Natural killer cell (primary cell): ENCODE results near the gene MGAT3. TPM values are rescaled to one million over a fixed set of nuclear protein-coding genes. Genes with fewer than 3 reads are reported as not detected.
A peak's percentile ranks its signal among the peaks of the same experiment; 100 is the strongest.

Experiments used
- ATAC-seq, 3 donors: fragments of 150-1000 bp in 2 of 3; fragments of 200-7000 bp in 1 of 3; cut with Tn5 transposase; 1 replicate in 1 of 3; 2 replicates in 2 of 3; pipeline ENCODE4 v1.10.0; 2021; ENCODE audit warnings: mild to moderate bottlenecking in 2 of 3, moderate library complexity in 2 of 3
- DNase-seq, 2 donors: peaks; one replicate each; pipeline versions ENCODE4 v3.0.0 to v3.0.0-alpha.2; 2013 to 2021; ENCODE audit warnings: mixed read lengths in 1 of 2
- H3K27ac ChIP-seq: one replicate; pipeline ENCODE4 v1.5.1; 2013; ENCODE audit warnings: mild to moderate bottlenecking, low read length
- H3K27me3 ChIP-seq: one replicate; pipeline ENCODE4 v1.6.1; 2013; ENCODE audit warnings: low read length; ENCODE audit not compliant: control insufficient read depth, insufficient read depth
- H3K36me3 ChIP-seq: one replicate; pipeline ENCODE4 v1.6.1; 2013; ENCODE audit warnings: low read length; ENCODE audit not compliant: control insufficient read depth, insufficient read depth
- H3K4me1 ChIP-seq: one replicate; pipeline ENCODE4 v1.6.1; 2013; ENCODE audit warnings: low read length; ENCODE audit not compliant: control insufficient read depth, insufficient read depth
- H3K4me3 ChIP-seq: one replicate; pipeline ENCODE4 v1.5.1; 2013; ENCODE audit warnings: low read length
- H3K9me3 ChIP-seq: one replicate; pipeline ENCODE4 v1.6.1; 2013; ENCODE audit warnings: low read length; ENCODE audit not compliant: control insufficient read depth, insufficient read depth
- H3K27ac Mint-ChIP-seq, 2 donors: one replicate each; pipeline ENCODE4 v1.8.0; 2022; ENCODE audit warnings: mild to moderate bottlenecking in 2 of 2, mixed read lengths in 2 of 2, moderate library complexity in 1 of 2
- H3K27me3 Mint-ChIP-seq, 2 donors: one replicate each; pipeline ENCODE4 v1.8.0; 2022; ENCODE audit warnings: low read depth in 2 of 2, mixed read lengths in 2 of 2
- H3K36me3 Mint-ChIP-seq: one replicate; pipeline ENCODE4 v1.8.0; 2022; ENCODE audit warnings: mixed read lengths
- H3K4me1 Mint-ChIP-seq, 2 donors: one replicate each; pipeline ENCODE4 v1.8.0; 2022; ENCODE audit warnings: mixed read lengths in 2 of 2
- H3K4me3 Mint-ChIP-seq: one replicate; pipeline ENCODE4 v1.8.0; 2022; ENCODE audit warnings: mild to moderate bottlenecking, moderate library complexity, mixed read lengths
- H3K9me3 Mint-ChIP-seq, 2 donors: one replicate each; pipeline ENCODE4 v1.8.0; 2022; ENCODE audit warnings: mixed read lengths in 2 of 2
- WGBS: methylation state at CpG from one replicate; pipeline ENCODE4 v1.1.7; 2013; ENCODE audit warnings: missing lambda C conversion rate; ENCODE audit not compliant: insufficient coverage; 5-methylcytosine and 5-hydroxymethylcytosine counted together
- intact Hi-C: fragments of 100-400 bp; cut with micrococcal nuclease; formaldehyde crosslinking; loops from one replicate; pipeline ENCODE4 v1.14.2; 2022
- total RNA-seq, 4 donors: library from RNA; stranded (reverse); fragments of 120-200 nt in 1 of 4; gene quantifications; one replicate each; pipeline versions ENCODE4 v1.2.3 to v1.2.4, GENCODE V29; 2013 to 2022
- TF ChIP-seq, protein P1 (sequence below): fragments of 200-600 bp; IDR thresholded peaks from one replicate; pipeline ENCODE4 v1.8.0; 2022; ENCODE audit warnings: antibody characterized with exemption

The MGAT3 gene
- total RNA-seq, 3 donors from 2014 or later (not counting 1 experiment from before 2014, with no cell fraction given) = 0.09 to 13.7 (median 0.11) TPM

DNA sequence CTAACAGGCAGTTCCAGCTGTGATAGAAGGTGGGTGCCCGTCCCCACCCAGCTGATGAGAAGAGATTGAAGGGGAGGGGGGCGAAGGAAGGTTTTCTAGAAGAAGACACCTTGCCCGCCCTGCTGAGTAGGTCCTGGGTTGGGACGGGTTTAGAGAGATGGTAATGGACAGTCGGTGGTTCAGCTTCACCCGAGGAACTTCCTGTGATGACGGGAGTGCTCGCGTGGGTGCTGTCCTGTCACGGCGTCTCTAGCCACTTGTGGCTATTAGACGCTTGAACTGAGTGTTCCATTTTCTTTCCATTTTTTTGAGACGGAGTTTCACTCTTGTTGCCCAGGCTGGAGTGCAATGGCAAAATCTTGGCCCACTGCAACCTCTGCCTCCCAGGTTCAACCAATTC, 27.6 kb upstream of the MGAT3 start:
- Mint-ChIP-seq H3K4me1 (no peaks in the 10 kb centered on the region), H3K4me3 (no peak overlapping the region), H3K27me3 (no peaks in the 10 kb centered on the region), H3K27ac (no peak overlapping the region), H3K36me3 (no peaks in the 10 kb centered on the region), H3K9me3 (no peaks in the 10 kb centered on the region)
- Histone ChIP-seq H3K4me3 (no peak overlapping the region), H3K27me3 (no peaks in the 10 kb centered on the region), H3K4me1 (peaks cover 16% of the 10 kb centered on the region), H3K36me3 (peaks cover 55% of the 10 kb centered on the region), H3K9me3 (no peaks in the 10 kb centered on the region), H3K27ac (no peak overlapping the region)
- TF ChIP-seq, protein P1, sequence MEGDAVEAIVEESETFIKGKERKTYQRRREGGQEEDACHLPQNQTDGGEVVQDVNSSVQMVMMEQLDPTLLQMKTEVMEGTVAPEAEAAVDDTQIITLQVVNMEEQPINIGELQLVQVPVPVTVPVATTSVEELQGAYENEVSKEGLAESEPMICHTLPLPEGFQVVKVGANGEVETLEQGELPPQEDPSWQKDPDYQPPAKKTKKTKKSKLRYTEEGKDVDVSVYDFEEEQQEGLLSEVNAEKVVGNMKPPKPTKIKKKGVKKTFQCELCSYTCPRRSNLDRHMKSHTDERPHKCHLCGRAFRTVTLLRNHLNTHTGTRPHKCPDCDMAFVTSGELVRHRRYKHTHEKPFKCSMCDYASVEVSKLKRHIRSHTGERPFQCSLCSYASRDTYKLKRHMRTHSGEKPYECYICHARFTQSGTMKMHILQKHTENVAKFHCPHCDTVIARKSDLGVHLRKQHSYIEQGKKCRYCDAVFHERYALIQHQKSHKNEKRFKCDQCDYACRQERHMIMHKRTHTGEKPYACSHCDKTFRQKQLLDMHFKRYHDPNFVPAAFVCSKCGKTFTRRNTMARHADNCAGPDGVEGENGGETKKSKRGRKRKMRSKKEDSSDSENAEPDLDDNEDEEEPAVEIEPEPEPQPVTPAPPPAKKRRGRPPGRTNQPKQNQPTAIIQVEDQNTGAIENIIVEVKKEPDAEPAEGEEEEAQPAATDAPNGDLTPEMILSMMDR = no peak
- ATAC-seq (peak in 1 of 3 donors; percentile 38), DNase-seq (no peak)
- intact Hi-C loops = no loop called here
- 65% methylated on average over 13 of the region's 13 CpGs for WGBS

DNA sequence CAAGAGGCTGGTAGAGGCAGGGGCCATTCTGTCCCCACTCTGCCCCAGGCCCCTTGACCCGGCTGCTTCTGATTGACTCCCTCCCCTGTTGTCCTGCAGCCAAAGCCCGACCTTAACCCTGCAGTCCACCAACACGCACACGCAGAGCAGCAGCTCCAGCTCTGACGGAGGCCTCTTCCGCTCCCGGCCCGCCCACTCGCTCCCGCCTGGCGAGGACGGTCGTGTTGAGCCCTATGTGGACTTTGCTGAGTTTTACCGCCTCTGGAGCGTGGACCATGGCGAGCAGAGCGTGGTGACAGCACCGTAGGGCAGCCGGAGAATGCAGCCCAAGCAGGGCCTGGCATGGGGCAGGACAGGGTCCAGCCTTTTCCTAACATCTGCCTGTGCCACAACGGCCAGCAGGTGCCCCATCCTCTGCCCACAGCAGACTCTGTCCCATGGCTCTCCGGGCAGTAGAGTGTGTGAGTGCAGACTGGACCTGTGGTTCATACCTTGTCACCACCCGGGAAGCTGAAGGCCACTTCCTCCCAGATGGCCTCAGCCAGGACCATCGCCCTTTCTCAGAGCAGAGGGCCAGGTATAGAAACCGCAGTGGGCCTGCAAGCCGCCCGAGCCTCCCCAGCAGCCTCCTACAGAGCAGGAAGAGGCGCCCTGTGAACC, 26.8 kb upstream of the MGAT3 start:
- Histone ChIP-seq H3K4me3 (no peak overlapping the region), H3K27ac (no peak overlapping the region), H3K9me3 (no peaks in the 10 kb centered on the region), H3K27me3 (no peaks in the 10 kb centered on the region), H3K4me1 (peaks cover 16% of the 10 kb centered on the region), H3K36me3 (peaks cover 50% of the 10 kb centered on the region)
- ATAC-seq = no peak
- no peaks in the 10 kb centered on the region for H3K4me1 Mint-ChIP-seq
- no peaks in the 10 kb centered on the region for H3K36me3 Mint-ChIP-seq
- no peak overlapping the region for H3K27ac Mint-ChIP-seq
- TF ChIP-seq, protein P1 = no peak
- H3K9me3 Mint-ChIP-seq = no peaks in the 10 kb centered on the region
- DNase-seq = no peak
- no peaks in the 10 kb centered on the region for H3K27me3 Mint-ChIP-seq
- H3K4me3 Mint-ChIP-seq = no peak overlapping the region
- WGBS = 94% methylated on average over 27 of the region's 27 CpGs
- intact Hi-C loops = no loop called here

DNA sequence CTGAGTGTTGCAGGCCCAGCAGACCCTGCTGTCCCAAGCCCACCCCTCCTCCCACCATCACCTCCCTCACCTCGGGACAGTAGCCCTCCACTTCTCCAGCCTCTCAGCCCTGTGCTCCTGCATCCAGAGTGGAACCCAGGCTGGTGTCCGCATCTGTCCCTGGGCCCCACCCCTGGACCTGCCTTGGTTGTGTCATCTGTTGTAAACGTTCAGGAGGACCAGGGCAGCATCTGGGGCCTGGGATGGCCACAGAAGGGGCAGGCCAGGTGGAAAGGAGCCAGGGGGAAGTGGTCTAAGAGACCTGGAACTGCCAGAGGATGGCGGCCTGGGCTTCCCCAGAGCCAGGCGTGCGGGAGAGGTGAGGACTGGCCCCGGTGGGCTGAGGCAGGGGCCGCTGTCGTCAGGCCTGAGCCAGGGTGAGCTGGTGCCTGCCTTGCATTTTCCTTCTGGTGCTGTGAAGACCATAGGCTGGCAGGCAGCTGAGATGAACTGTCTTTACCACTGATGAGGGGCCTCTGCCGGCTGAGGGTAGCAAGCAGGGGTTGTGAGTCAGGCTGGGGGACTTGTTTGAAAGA, 26.1 kb upstream of the MGAT3 start:
- no peaks in the 10 kb centered on the region for H3K4me1 Mint-ChIP-seq
- H3K36me3 Mint-ChIP-seq = no peaks in the 10 kb centered on the region

More for the DNA sequence above, 26.1 kb upstream of the MGAT3 start:
- intact Hi-C loops = no loop called here
- H3K27me3 ChIP-seq = no peaks in the 10 kb centered on the region
- ATAC-seq (no peak), DNase-seq (no peak)
- Mint-ChIP-seq H3K9me3 (no peaks in the 10 kb centered on the region), H3K27ac (peak overlapping the region in 1 of 2 donors; percentile 20), H3K4me3 (no peak overlapping the region), H3K27me3 (no peaks in the 10 kb centered on the region)
- H3K36me3 ChIP-seq = peaks cover 50% of the 10 kb centered on the region
- no peaks in the 10 kb centered on the region for H3K9me3 ChIP-seq
- H3K4me1 ChIP-seq = peaks cover 16% of the 10 kb centered on the region
- no peak overlapping the region for H3K27ac ChIP-seq
- TF ChIP-seq, protein P1 = no peak
- 85% methylated on average over 10 of the region's 10 CpGs for WGBS
- no peak overlapping the region for H3K4me3 ChIP-seq
